Progenitor cell of endocrine pancreas (in vitro differentiated cells): ENCODE data around the gene DOCK4. TPM values are rescaled to one million over a fixed set of nuclear protein-coding genes. Genes with fewer than 3 reads are reported as not detected.

Experiments
- DNase-seq: peaks from one replicate; pipeline ENCODE4 v3.0.0; 2021; ENCODE audit warnings: low spot score; ENCODE audit not compliant: unreplicated experiment
- H3K27ac Mint-ChIP-seq: 2 replicates; pipeline ENCODE4 v1.8.0; 2021; ENCODE audit warnings: mild to moderate bottlenecking, moderate library complexity, mixed read lengths
- H3K27me3 Mint-ChIP-seq: 2 replicates; pipeline ENCODE4 v1.8.0; 2021; ENCODE audit warnings: mixed read lengths
- H3K36me3 Mint-ChIP-seq: 2 replicates; pipeline ENCODE4 v1.8.0; 2022; ENCODE audit warnings: mixed read lengths; ENCODE audit not compliant: insufficient read depth
- H3K4me1 Mint-ChIP-seq: 2 replicates; pipeline ENCODE4 v1.8.0; 2021; ENCODE audit warnings: low read depth, mixed read lengths
- H3K4me3 Mint-ChIP-seq: 2 replicates; pipeline ENCODE4 v1.8.0; 2021; ENCODE audit warnings: low read depth, mild to moderate bottlenecking, moderate library complexity, mixed read lengths
- H3K9me3 Mint-ChIP-seq: 2 replicates; pipeline ENCODE4 v1.8.0; 2021; ENCODE audit warnings: low read depth, mixed read lengths
- CTCF ChIP-seq: fragments of 200-600 bp; sonication (generic); IDR thresholded peaks from one replicate; pipeline ENCODE4 v1.5.0; 2021; ENCODE audit warnings: antibody characterized with exemption, mild to moderate bottlenecking; ENCODE audit not compliant: unreplicated experiment
- total RNA-seq: library from RNA; stranded (reverse); gene quantifications from 2 replicates; pipeline ENCODE4 v1.2.1, GENCODE V29; 2021

Gene DOCK4
- total RNA-seq, 1 donor from 2014 or later: 28.8 TPM

GRCh38 chr7:112120696-112121217 is 85.4 kb downstream of the DOCK4 start:
- no peak for TF ChIP-seq CTCF
- H3K27ac Mint-ChIP-seq: peak overlapping the region; percentile 6
- no peaks in the 10 kb centered on the region for H3K36me3 Mint-ChIP-seq
- H3K9me3 Mint-ChIP-seq: no peaks in the 10 kb centered on the region
- H3K4me3 Mint-ChIP-seq: no peak overlapping the region
- peaks cover 12% of the 10 kb centered on the region for H3K4me1 Mint-ChIP-seq
- H3K27me3 Mint-ChIP-seq: no peaks in the 10 kb centered on the region
- no peak for DNase-seq

- Mint-ChIP-seq H3K4me3 (no peak overlapping the region), H3K27me3 (no peaks in the 10 kb centered on the region)
These were observed 87.3 kb downstream of the DOCK4 start for GRCh38 chr7:112118581-112119566.

GRCh38 chr7:112116894-112117293 is 89.3 kb downstream of the DOCK4 start:
- DNase-seq: no peak
- no peak for TF ChIP-seq CTCF
- Mint-ChIP-seq H3K27me3 (no peaks in the 10 kb centered on the region), H3K4me1 (peaks cover 12% of the 10 kb centered on the region), H3K9me3 (peaks cover 4% of the 10 kb centered on the region), H3K27ac (peak overlapping the region; percentile 87), H3K36me3 (peaks cover under 1% of the 10 kb centered on the region), H3K4me3 (no peak overlapping the region)

More at GRCh38 chr7:112118581-112119566, 87.3 kb downstream of the DOCK4 start:
- Mint-ChIP-seq H3K9me3 (peaks cover 4% of the 10 kb centered on the region), H3K27ac (no peak overlapping the region), H3K4me1 (peaks cover 12% of the 10 kb centered on the region), H3K36me3 (no peaks in the 10 kb centered on the region)
- TF ChIP-seq CTCF: no peak
- DNase-seq: no peak

- no peaks in the 10 kb centered on the region for H3K27me3 Mint-ChIP-seq
- H3K4me3 Mint-ChIP-seq: no peak overlapping the region
- no peak for DNase-seq
- H3K9me3 Mint-ChIP-seq: peaks cover 4% of the 10 kb centered on the region
- peak overlapping the region; percentile 80 for H3K27ac Mint-ChIP-seq
- peaks cover 12% of the 10 kb centered on the region for H3K4me1 Mint-ChIP-seq
- H3K36me3 Mint-ChIP-seq: peaks cover 2% of the 10 kb centered on the region
- no peak for TF ChIP-seq CTCF
These were observed 89.8 kb downstream of the DOCK4 start for GRCh38 chr7:112116358-112116757.

- peaks cover 4% of the 10 kb centered on the region for H3K9me3 Mint-ChIP-seq
- TF ChIP-seq CTCF: no peak
These were observed 90.3 kb downstream of the DOCK4 start for GRCh38 chr7:112115880-112116279.

More at GRCh38 chr7:112115880-112116279, 90.3 kb downstream of the DOCK4 start:
- Mint-ChIP-seq H3K27ac (no peak overlapping the region), H3K36me3 (peaks cover 2% of the 10 kb centered on the region), H3K4me1 (peaks cover 12% of the 10 kb centered on the region), H3K27me3 (no peaks in the 10 kb centered on the region), H3K4me3 (no peak overlapping the region)
- DNase-seq: no peak
